Mesenchymal stem cell (in vitro differentiated cells and primary cell): Measurements from ENCODE around the gene NXNL1.
A peak's percentile ranks its signal among the peaks of the same experiment; 100 is the strongest.

Experiments
- DNase-seq: peaks from one replicate; pipeline ENCODE4 v3.0.0-alpha.2; 2013
- H2AFZ ChIP-seq: one replicate; pipeline ENCODE4 v1.6.1; 2013; ENCODE audit warnings: low read depth, mild to moderate bottlenecking, control low read depth, inconsistent platforms, low read length, moderate library complexity
- H2AK5ac ChIP-seq: 2 replicates; pipeline ENCODE4 v1.6.1; 2013; ENCODE audit warnings: low read length, moderate library complexity, mild to moderate bottlenecking, inconsistent platforms; ENCODE audit not compliant: severe bottlenecking
- H2BK120ac ChIP-seq: one replicate; pipeline ENCODE4 v1.6.1; 2013; ENCODE audit warnings: low read depth, mild to moderate bottlenecking, inconsistent platforms, low read length, moderate library complexity
- H2BK12ac ChIP-seq, 2 experiments: one replicate each; pipeline ENCODE4 v1.6.1; 2013; ENCODE audit warnings: inconsistent platforms in 2 of 2, low read length in 2 of 2, mild to moderate bottlenecking in 2 of 2, moderate library complexity in 2 of 2, control low read depth in 1 of 2
- H2BK15ac ChIP-seq: one replicate; pipeline ENCODE4 v1.6.1; 2013; ENCODE audit warnings: mild to moderate bottlenecking, low read depth, inconsistent platforms; ENCODE audit not compliant: poor library complexity, severe bottlenecking
- H2BK5ac ChIP-seq: 2 replicates; pipeline ENCODE4 v1.6.1; 2013; ENCODE audit warnings: low read depth, mild to moderate bottlenecking, low read length, control low read depth, inconsistent platforms; ENCODE audit not compliant: poor library complexity, severe bottlenecking
- H3K14ac ChIP-seq, 2 experiments: one replicate each; pipeline ENCODE4 v1.6.1; 2013; ENCODE audit warnings: inconsistent platforms in 2 of 2, low read length in 2 of 2, control low read depth in 1 of 2, mild to moderate bottlenecking in 1 of 2, moderate library complexity in 1 of 2
- H3K18ac ChIP-seq, 2 experiments: one replicate each; pipeline ENCODE4 v1.6.1; 2013; ENCODE audit warnings: inconsistent platforms in 2 of 2, low read length in 2 of 2, control low read depth in 1 of 2, low read depth in 1 of 2, mild to moderate bottlenecking in 1 of 2
- H3K23ac ChIP-seq, 2 experiments: one replicate each; pipeline ENCODE4 v1.6.1; 2013; ENCODE audit warnings: inconsistent platforms in 2 of 2, low read length in 2 of 2, mild to moderate bottlenecking in 2 of 2, moderate library complexity in 2 of 2, control low read depth in 1 of 2
- H3K27ac ChIP-seq: 2 replicates; pipeline ENCODE4 v1.5.1; 2013; ENCODE audit warnings: mild to moderate bottlenecking, moderate library complexity, low read length, control low read depth, inconsistent platforms; ENCODE audit not compliant: poor library complexity, severe bottlenecking
- H3K27me3 ChIP-seq, 2 experiments: 2 replicates each; pipeline versions ENCODE4 v1.6.1 to v1.7.0; 2013; ENCODE audit warnings: low read length in 2 of 2, mild to moderate bottlenecking in 2 of 2, moderate library complexity in 2 of 2, control low read depth in 1 of 2, inconsistent platforms in 1 of 2; ENCODE audit not compliant: control insufficient read depth in 1 of 2, insufficient read depth in 1 of 2
- H3K36me3 ChIP-seq, 2 experiments: 2 replicates each; pipeline versions ENCODE4 v1.6.1 to v1.7.0; 2013; ENCODE audit warnings: low read length in 2 of 2, control low read depth in 1 of 2, inconsistent platforms in 1 of 2, low read depth in 1 of 2, mild to moderate bottlenecking in 1 of 2; ENCODE audit not compliant: insufficient read depth in 2 of 2, control insufficient read depth in 1 of 2
- H3K4ac ChIP-seq, 2 experiments: one replicate each; pipeline ENCODE4 v1.6.1; 2013; ENCODE audit warnings: inconsistent platforms in 2 of 2, low read length in 2 of 2, mild to moderate bottlenecking in 2 of 2, moderate library complexity in 2 of 2, control low read depth in 1 of 2, low read depth in 1 of 2
- H3K4me1 ChIP-seq: 2 replicates; pipeline ENCODE4 v1.6.1; 2013; ENCODE audit warnings: low read depth, low read length, control low read depth; ENCODE audit not compliant: control insufficient read depth, insufficient read depth
- H3K4me2 ChIP-seq: 2 replicates; pipeline ENCODE4 v1.6.1; 2013; ENCODE audit warnings: low read length, mild to moderate bottlenecking, inconsistent platforms; ENCODE audit not compliant: poor library complexity, severe bottlenecking
- H3K4me3 ChIP-seq, 2 experiments: 2 replicates each; pipeline versions ENCODE4 v1.5.1 to v1.7.0; 2013; ENCODE audit warnings: low read length in 2 of 2, mild to moderate bottlenecking in 2 of 2, control low read depth in 1 of 2, low read depth in 1 of 2; ENCODE audit not compliant: insufficient read depth in 1 of 2
- H3K79me1 ChIP-seq: replicated peaks from 2 replicates; pipeline ENCODE4 v1.6.1; 2013; ENCODE audit warnings: mild to moderate bottlenecking, control low read depth, low read length, inconsistent platforms; ENCODE audit not compliant: poor library complexity, severe bottlenecking
- H3K9ac ChIP-seq: 2 replicates; pipeline ENCODE4 v1.7.0; 2013; ENCODE audit warnings: mild to moderate bottlenecking, low read length, moderate library complexity
- H3K9me3 ChIP-seq: 2 replicates; pipeline ENCODE4 v1.7.0; 2013; ENCODE audit warnings: mild to moderate bottlenecking, low read length; ENCODE audit not compliant: control insufficient read depth
- H4K8ac ChIP-seq: one replicate; pipeline ENCODE4 v1.6.1; 2013; ENCODE audit warnings: inconsistent platforms, mild to moderate bottlenecking, low read length, moderate library complexity
- H4K91ac ChIP-seq: one replicate; pipeline ENCODE4 v1.6.1; 2013; ENCODE audit warnings: mild to moderate bottlenecking, low read length, inconsistent platforms
- WGBS: methylation state at CpG from one replicate; pipeline ENCODE4 v1.1.7; 2013; ENCODE audit warnings: mixed read lengths; 5-methylcytosine and 5-hydroxymethylcytosine counted together

Gene NXNL1

GRCh38 chr19:17471410-17472125 lies 10.8 kb upstream of the NXNL1 start:
- no peak overlapping the region for H2BK15ac ChIP-seq
- no peaks in the 10 kb centered on the region for H3K9me3 ChIP-seq
- H3K9ac ChIP-seq, result peak overlapping the region; percentile 90
- no peak overlapping the region for H4K8ac ChIP-seq
- H3K79me1 ChIP-seq, result peaks cover 30% of the 10 kb centered on the region
- H3K4me1 ChIP-seq, result peaks cover 32% of the 10 kb centered on the region
- no peak overlapping the region for H2BK120ac ChIP-seq
- no peak overlapping the region for H4K91ac ChIP-seq
- H2BK5ac ChIP-seq, result no peak overlapping the region
- no peak overlapping the region for H3K27ac ChIP-seq
- H3K14ac ChIP-seq, result no peak overlapping the region
- H2BK12ac ChIP-seq, result no peak overlapping the region
- no peak overlapping the region for H2AFZ ChIP-seq
- no peaks in the 10 kb centered on the region for H3K27me3 ChIP-seq
- WGBS, result 73% methylated on average over 9 of the region's 12 CpGs
- H3K36me3 ChIP-seq, result peaks cover 3% of the 10 kb centered on the region in 2 experiments
- H3K4me2 ChIP-seq, result peak overlapping the region; percentile 88
- DNase-seq, result no peak
- peak overlapping the region in 1 of 2 experiments; percentile 89 for H3K4me3 ChIP-seq
- no peak overlapping the region for H3K4ac ChIP-seq
- H2AK5ac ChIP-seq, result no peak overlapping the region
- H3K18ac ChIP-seq, result no peak overlapping the region
- H3K23ac ChIP-seq, result no peak overlapping the region

DNA sequence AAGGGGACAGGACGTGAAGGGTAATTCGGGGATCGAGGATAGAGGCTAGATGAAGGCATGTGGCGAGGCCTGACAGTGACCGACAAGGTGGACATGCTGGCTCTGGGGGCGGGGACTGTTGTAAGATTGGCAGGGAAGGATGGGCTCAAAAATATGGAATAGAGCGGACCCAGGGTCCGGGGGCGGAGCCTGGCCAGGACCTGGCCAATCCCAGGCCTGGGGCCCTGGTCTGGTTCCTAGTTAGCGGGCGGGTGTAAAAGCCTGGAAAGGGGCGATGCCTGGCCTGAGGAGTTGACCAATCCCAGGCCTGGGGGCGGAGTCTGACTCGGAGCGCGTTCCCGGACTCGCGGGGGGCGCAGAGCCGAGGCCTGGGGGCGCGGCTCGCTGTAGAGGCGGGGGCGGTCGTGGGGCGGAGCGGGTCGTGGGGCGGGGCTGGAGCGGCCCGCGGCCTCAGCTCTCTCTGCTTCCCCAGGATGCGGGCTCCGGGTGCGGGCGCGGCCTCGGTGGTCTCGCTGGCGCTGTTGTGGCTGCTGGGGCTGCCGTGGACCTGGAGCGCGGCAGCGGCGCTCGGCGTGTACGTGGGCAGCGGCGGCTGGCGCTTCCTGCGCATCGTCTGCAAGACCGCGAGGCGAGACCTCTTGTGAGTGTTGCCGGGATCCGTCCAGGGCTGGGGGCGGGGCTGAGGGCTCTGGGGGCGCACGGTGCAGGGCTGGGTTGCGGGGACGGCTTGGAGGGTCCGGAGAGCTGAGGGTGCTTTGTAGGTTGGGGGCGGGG lies 9.5 kb upstream of the NXNL1 start, which contains the start of gene SLC27A1:
SLC27A1 (plus strand) TSS at position 457 of the 774 bp plus-strand sequence; CDS start at position 474, 17 bp downstream.
- peak within 1 kb of the TSS; percentile 99 for H2AFZ ChIP-seq
- H3K4me1 ChIP-seq, result peaks cover 26% of the 10 kb centered on the region
- H3K4me3 ChIP-seq, result peak within 1 kb of the TSS; percentile 89 to 99
- H3K27me3 ChIP-seq, result no peaks in the 10 kb centered on the region
- peak within 1 kb of the TSS in 1 of 2 experiments; percentile 95 for H3K23ac ChIP-seq
- peak within 1 kb of the TSS; percentile 94 for H4K8ac ChIP-seq
- peak; percentile 99 for DNase-seq
- peak within 1 kb of the TSS; percentile 72 for H3K27ac ChIP-seq
- peak within 1 kb of the TSS; percentile 49 for H2BK5ac ChIP-seq
- peak within 1 kb of the TSS; percentile 50 for H2BK120ac ChIP-seq
- H4K91ac ChIP-seq, result peak within 1 kb of the TSS; percentile 83
- peaks cover 3% of the 10 kb centered on the region in 2 experiments for H3K36me3 ChIP-seq
- peak within 1 kb of the TSS; percentile 19 for H2AK5ac ChIP-seq
- peak within 1 kb of the TSS in 1 of 2 experiments; percentile 100 for H3K14ac ChIP-seq
- H3K9me3 ChIP-seq, result no peaks in the 10 kb centered on the region
- peak within 1 kb of the TSS in 1 of 2 experiments; percentile 94 for H2BK12ac ChIP-seq
- H3K4ac ChIP-seq, result peak within 1 kb of the TSS; percentile 89 to 94
- peak within 1 kb of the TSS; percentile 90 for H3K9ac ChIP-seq
- H3K4me2 ChIP-seq, result peak within 1 kb of the TSS; percentile 88
- H3K79me1 ChIP-seq, result peaks cover 24% of the 10 kb centered on the region
- H3K18ac ChIP-seq, result peak within 1 kb of the TSS; percentile 97 to 99
- under 1% methylated on average over 43 of the region's 67 CpGs for WGBS
- peak within 1 kb of the TSS; percentile 99 for H2BK15ac ChIP-seq

GRCh38 chr19:17469481-17470067 lies 8.8 kb upstream of the NXNL1 start:
- Histone ChIP-seq H3K4ac (peak overlapping the region in 1 of 2 experiments; percentile 40), H2AFZ (peak overlapping the region; percentile 85)
- WGBS, result under 1% methylated on average over 30 of the region's 31 CpGs

More at GRCh38 chr19:17469481-17470067, 8.8 kb upstream of the NXNL1 start:
- Histone ChIP-seq H2AK5ac (no peak overlapping the region), H3K27me3 (peaks cover 0 to 3% of the 10 kb centered on the region in 2 experiments), H4K91ac (peak overlapping the region; percentile 56), H3K79me1 (peaks cover 19% of the 10 kb centered on the region), H2BK15ac (peak overlapping the region; percentile 98), H3K9ac (peak overlapping the region; percentile 87), H3K14ac (peak overlapping the region in 1 of 2 experiments; percentile 61), H3K27ac (peak overlapping the region; percentile 72), H3K23ac (no peak overlapping the region), H2BK5ac (peak overlapping the region; percentile 49), H3K9me3 (no peaks in the 10 kb centered on the region), H3K4me2 (peak overlapping the region; percentile 88), H2BK12ac (peak overlapping the region in 1 of 2 experiments; percentile 94), H3K18ac (peak overlapping the region; percentile 67 to 92), H4K8ac (peak overlapping the region; percentile 72), H3K36me3 (peaks cover 3% of the 10 kb centered on the region in 2 experiments), H3K4me3 (peak overlapping the region; percentile 67 to 80), H3K4me1 (peaks cover 22% of the 10 kb centered on the region), H2BK120ac (no peak overlapping the region)
- peak; percentile 93 for DNase-seq
